Astrocyte (in vitro differentiated cells and primary cell): ENCODE data around the gene PTPRM. TPM values are rescaled to one million over a fixed set of nuclear protein-coding genes. Genes with fewer than 3 reads are reported as not detected.

Experiments
- DNase-seq: peaks from one replicate; pipeline ENCODE4 v3.0.0-alpha.2; 2010; ENCODE audit warnings: low read depth
- FAIRE-seq: peaks from 2 replicates; lab custom pipeline; 2011; peaks lifted over from hg19 to GRCh38; lab: Jason Lieb, UNC
- H2AFZ ChIP-seq: 2 replicates; pipeline ENCODE4 v1.6.0; 2012; ENCODE audit warnings: low read depth, low read length, inconsistent platforms
- H3K27ac ChIP-seq: 2 replicates; pipeline ENCODE4 v1.5.1; 2011; ENCODE audit warnings: low read depth, low read length, inconsistent platforms
- H3K27me3 ChIP-seq: 2 replicates; pipeline ENCODE4 v1.6.0; 2011; ENCODE audit warnings: low read length, inconsistent platforms; ENCODE audit not compliant: insufficient read depth
- H3K36me3 ChIP-seq: 2 replicates; pipeline ENCODE4 v1.5.1; 2011; ENCODE audit warnings: low read length, inconsistent platforms; ENCODE audit not compliant: insufficient read depth
- H3K4me1 ChIP-seq: 2 replicates; pipeline ENCODE4 v1.5.1; 2011; ENCODE audit warnings: low read length, inconsistent platforms; ENCODE audit not compliant: insufficient read depth
- H3K4me2 ChIP-seq: 2 replicates; pipeline ENCODE4 v1.6.0; 2012; ENCODE audit warnings: low read length, inconsistent platforms
- H3K4me3 ChIP-seq: 2 replicates; pipeline ENCODE4 v1.5.1; 2011; ENCODE audit warnings: low read depth, mild to moderate bottlenecking, low read length, inconsistent platforms; ENCODE audit not compliant: insufficient read depth
- H3K79me2 ChIP-seq: 2 replicates; pipeline ENCODE4 v1.6.0; 2012; ENCODE audit warnings: mild to moderate bottlenecking, low read length, inconsistent platforms; ENCODE audit not compliant: insufficient read depth
- H3K9ac ChIP-seq: 2 replicates; pipeline ENCODE4 v1.6.0; 2012; ENCODE audit warnings: mild to moderate bottlenecking, low read length, inconsistent platforms
- H3K9me3 ChIP-seq: 2 replicates; pipeline ENCODE4 v1.5.1; 2012; ENCODE audit warnings: low read depth, mild to moderate bottlenecking, low read length, inconsistent platforms; ENCODE audit not compliant: insufficient read depth
- H4K20me1 ChIP-seq: 2 replicates; pipeline ENCODE4 v1.6.0; 2012; ENCODE audit warnings: low read length, inconsistent platforms; ENCODE audit not compliant: insufficient read depth
- H3K27ac Mint-ChIP-seq: one replicate; pipeline ENCODE4 v1.8.0; 2021; ENCODE audit warnings: mild to moderate bottlenecking, mixed read lengths; ENCODE audit not compliant: unreplicated experiment
- H3K27me3 Mint-ChIP-seq: one replicate; pipeline ENCODE4 v1.8.0; 2021; ENCODE audit warnings: low read depth, mixed read lengths; ENCODE audit not compliant: unreplicated experiment
- H3K36me3 Mint-ChIP-seq: one replicate; pipeline ENCODE4 v1.8.0; 2021; ENCODE audit warnings: low read depth, mixed read lengths; ENCODE audit not compliant: unreplicated experiment
- H3K4me1 Mint-ChIP-seq: one replicate; pipeline ENCODE4 v1.8.0; 2021; ENCODE audit warnings: low read depth, mixed read lengths; ENCODE audit not compliant: unreplicated experiment
- H3K4me3 Mint-ChIP-seq: one replicate; pipeline ENCODE4 v1.8.0; 2021; ENCODE audit warnings: mild to moderate bottlenecking, moderate library complexity, mixed read lengths; ENCODE audit not compliant: unreplicated experiment
- H3K9me3 Mint-ChIP-seq: one replicate; pipeline ENCODE4 v1.8.0; 2021; ENCODE audit warnings: mild to moderate bottlenecking, mixed read lengths; ENCODE audit not compliant: unreplicated experiment
- CTCF ChIP-seq: IDR thresholded peaks from 2 replicates; pipeline ENCODE4 v1.5.1; 2011; ENCODE audit warnings: low read depth, mild to moderate bottlenecking, inconsistent platforms, low read length, moderate library complexity; ENCODE audit not compliant: insufficient read depth
- EZH2 ChIP-seq: IDR thresholded peaks from 2 replicates; pipeline ENCODE4 v1.6.1; 2012; ENCODE audit warnings: mild to moderate bottlenecking, low read length, inconsistent platforms; ENCODE audit not compliant: insufficient read depth
- total RNA-seq: library from RNA; stranded (reverse); gene quantifications from 2 replicates; pipeline ENCODE4 v1.2.1, GENCODE V29; 2021

Gene PTPRM
- total RNA-seq, 1 donor from 2014 or later, result 59.6 TPM

DNA sequence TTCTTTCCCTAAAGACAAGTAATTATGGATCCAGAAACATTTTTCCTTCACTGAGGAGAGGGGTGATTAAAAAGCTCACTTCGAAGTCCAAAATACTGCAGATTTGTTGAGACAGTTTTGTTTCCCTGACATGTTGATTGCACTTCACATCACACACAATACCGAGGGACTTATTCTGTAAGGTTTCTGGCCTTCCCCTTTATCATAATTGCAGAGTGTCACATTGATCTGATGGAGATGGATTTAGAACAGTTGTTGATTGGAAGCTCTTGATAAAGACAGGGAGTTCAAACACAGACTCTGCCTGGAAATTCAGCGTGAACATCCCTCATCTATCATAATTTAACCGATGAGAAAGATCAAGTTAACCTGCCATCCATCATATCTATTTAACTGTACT lies 163.6 kb downstream of the PTPRM start:
- Mint-ChIP-seq H3K36me3 (no peaks in the 10 kb centered on the region), H3K9me3 (peaks cover 5% of the 10 kb centered on the region), H3K4me1 (peaks cover 11% of the 10 kb centered on the region), H3K27ac (no peak overlapping the region), H3K4me3 (no peak overlapping the region), H3K27me3 (no peaks in the 10 kb centered on the region)
- no peaks in the 10 kb centered on the region for H3K9me3 ChIP-seq
- no peaks in the 10 kb centered on the region for H3K27me3 ChIP-seq
- FAIRE-seq (no peak), DNase-seq (no peak)
- TF ChIP-seq CTCF (no peak), EZH2 (no peak)
- H2AFZ ChIP-seq, result no peak overlapping the region
- H3K9ac ChIP-seq, result no peak overlapping the region
- H4K20me1 ChIP-seq, result no peaks in the 10 kb centered on the region
- H3K79me2 ChIP-seq, result no peaks in the 10 kb centered on the region
- H3K4me1 ChIP-seq, result no peaks in the 10 kb centered on the region
- H3K36me3 ChIP-seq, result no peaks in the 10 kb centered on the region
- H3K4me3 ChIP-seq, result no peak overlapping the region
- H3K27ac ChIP-seq, result no peak overlapping the region
- no peak overlapping the region for H3K4me2 ChIP-seq

DNA sequence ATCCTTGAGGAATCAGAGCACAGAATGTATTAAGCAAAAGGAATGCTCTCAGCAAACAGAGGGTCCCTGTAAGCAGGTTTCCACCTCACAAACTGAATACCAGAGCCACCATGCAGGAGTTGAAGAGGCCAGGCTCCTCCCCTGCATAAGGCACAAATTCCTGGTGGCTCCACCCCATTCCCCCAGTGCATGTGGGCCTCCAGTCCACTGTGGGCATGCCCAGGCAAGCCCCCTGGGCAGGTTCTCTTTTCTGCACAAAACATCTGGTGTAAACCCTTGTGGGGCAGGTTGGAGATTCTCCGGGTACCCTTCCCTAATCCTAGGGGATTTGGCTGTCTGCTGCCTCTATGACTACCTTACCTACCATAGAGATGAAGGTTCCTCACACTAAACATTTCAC lies 166.5 kb downstream of the PTPRM start:
- Histone ChIP-seq H3K27ac (no peak overlapping the region), H3K36me3 (no peaks in the 10 kb centered on the region), H3K9me3 (no peaks in the 10 kb centered on the region), H3K4me2 (no peak overlapping the region), H3K4me1 (no peaks in the 10 kb centered on the region), H3K27me3 (no peaks in the 10 kb centered on the region), H3K79me2 (no peaks in the 10 kb centered on the region), H3K9ac (no peak overlapping the region), H2AFZ (no peak overlapping the region), H3K4me3 (no peak overlapping the region), H4K20me1 (no peaks in the 10 kb centered on the region)
- DNase-seq, result no peak
- Mint-ChIP-seq H3K27me3 (no peaks in the 10 kb centered on the region), H3K9me3 (peaks cover 5% of the 10 kb centered on the region), H3K4me1 (peaks cover 7% of the 10 kb centered on the region), H3K36me3 (no peaks in the 10 kb centered on the region), H3K27ac (peak overlapping the region; percentile 74), H3K4me3 (no peak overlapping the region)
- TF ChIP-seq EZH2 (no peak), CTCF (no peak)
- no peak for FAIRE-seq

DNA sequence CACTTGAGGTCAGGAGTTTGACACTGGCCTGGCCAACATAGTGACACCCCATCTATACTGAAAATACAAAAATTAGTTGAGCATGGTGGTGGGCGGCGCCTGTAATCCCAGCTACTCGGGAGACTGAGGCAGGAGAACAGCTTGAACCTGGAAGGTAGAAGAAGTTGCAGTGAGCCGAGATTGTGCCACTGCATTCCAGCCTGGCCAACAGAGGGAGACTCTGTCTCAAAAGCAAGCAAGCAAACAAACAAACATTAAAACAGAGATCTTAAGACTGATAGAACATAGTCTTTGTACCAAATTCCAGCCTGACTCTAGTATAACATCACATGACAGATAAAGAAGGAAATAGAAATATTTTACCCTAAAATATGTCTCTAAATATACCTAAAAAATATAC lies 168.1 kb downstream of the PTPRM start:
- DNase-seq (no peak), FAIRE-seq (no peak)
- no peaks in the 10 kb centered on the region for H3K4me1 ChIP-seq
- no peaks in the 10 kb centered on the region for H3K36me3 Mint-ChIP-seq
- no peak overlapping the region for H2AFZ ChIP-seq
- H3K9me3 ChIP-seq, result no peaks in the 10 kb centered on the region
- no peak overlapping the region for H3K4me3 Mint-ChIP-seq
- H3K4me2 ChIP-seq, result no peak overlapping the region
- no peaks in the 10 kb centered on the region for H3K27me3 ChIP-seq
- H3K4me1 Mint-ChIP-seq, result peaks cover 7% of the 10 kb centered on the region
- H3K9me3 Mint-ChIP-seq, result peaks cover 5% of the 10 kb centered on the region
- H3K27ac ChIP-seq, result no peak overlapping the region
- H3K27ac Mint-ChIP-seq, result no peak overlapping the region
- H3K4me3 ChIP-seq, result no peak overlapping the region
- H3K79me2 ChIP-seq, result peaks cover 3% of the 10 kb centered on the region
- no peak overlapping the region for H3K9ac ChIP-seq
- no peaks in the 10 kb centered on the region for H4K20me1 ChIP-seq
- no peaks in the 10 kb centered on the region for H3K27me3 Mint-ChIP-seq
- no peaks in the 10 kb centered on the region for H3K36me3 ChIP-seq
- TF ChIP-seq EZH2 (no peak), CTCF (no peak)
